DMS79 (cell line): ENCODE results near the gene GTF2E1.
"Not testable (repeated sequence)": the region's sequence is repeated elsewhere in the genome, so short reads cannot be mapped to it uniquely, and the experiment has no call there.

ENCODE experiments used
- DNase-seq: peaks from one replicate; lab custom pipeline; 2025; lab: John Stamatoyannopoulos, UW

The GTF2E1 gene

DNA sequence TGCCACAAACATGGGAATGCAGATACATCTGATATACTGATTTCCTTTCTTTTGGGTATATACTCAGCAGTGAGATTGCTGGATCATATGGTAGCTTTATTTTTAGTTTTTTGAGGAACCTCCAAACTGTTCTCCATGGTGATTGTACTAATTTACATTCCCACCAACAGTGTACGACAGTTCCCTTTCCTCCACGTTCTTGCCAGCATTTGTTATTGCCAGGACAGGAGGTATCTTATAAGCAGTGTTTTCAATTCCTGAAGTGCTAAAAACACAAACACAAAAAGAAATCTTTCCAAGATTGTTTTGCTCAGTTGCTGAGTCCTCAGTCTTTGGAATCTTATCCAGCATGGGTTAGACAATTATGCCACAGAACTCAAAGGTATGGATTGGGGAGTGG is 13.5 kb downstream of the GTF2E1 start:
- no peak for DNase-seq

DNA sequence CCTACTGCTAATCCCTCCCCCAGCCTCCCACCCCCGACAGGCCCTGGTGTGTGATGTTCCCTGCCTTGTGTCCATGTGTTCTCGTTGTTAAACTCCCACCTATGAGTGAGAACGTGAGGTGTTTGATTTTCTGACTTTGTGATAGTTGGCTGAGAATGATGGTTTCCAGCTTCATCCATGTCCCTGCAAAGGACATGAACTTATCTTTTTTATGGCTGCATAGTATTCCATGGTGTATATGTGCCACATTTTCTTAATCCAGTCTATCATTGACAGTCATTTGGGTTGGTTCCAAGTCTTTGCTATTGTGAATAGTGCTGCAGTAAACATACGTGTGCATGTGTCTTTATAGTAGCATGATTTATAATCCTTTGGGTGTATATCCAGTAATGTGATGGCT is 16.0 kb downstream of the GTF2E1 start:
- DNase-seq: not testable (repeated sequence)

DNA sequence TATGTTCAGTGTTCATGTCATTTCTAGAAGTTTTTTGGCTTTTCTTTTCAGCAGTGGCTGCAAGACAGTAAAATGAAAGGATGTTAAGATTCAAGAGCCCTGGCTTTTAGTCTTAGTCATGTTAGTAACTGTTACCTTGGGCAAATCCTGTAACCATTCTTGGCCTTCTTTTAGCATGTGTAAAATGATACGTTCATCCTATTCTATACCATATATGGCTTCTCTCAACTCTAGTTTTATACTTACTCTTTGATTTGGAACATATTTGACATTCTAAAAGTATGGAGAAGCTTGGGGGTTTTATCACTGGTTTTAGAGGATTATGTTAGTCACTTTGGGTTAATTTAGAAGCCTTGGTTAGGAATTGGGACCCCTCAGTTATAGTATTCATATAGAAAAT is 20.1 kb downstream of the GTF2E1 start:
- no peak for DNase-seq

DNA sequence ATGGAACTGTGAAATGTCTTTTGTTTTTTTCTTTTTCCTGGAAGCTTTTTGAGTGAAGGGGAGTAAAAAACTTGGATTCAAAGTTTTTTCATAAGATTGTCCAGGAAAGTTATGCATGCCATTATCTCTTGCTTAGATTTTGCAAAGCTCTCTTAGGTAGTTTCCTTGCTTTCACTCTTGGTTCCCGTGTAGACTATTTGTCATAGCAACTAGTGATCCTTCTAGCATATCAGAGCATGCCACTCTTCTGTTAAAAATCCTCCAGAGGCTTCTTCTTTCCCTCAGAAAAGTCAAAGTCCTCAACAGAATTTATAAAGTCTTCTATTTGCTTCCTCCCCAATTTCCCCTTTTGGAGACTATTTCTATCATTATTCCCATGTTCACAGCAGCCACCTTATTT is 21.1 kb downstream of the GTF2E1 start:
- no peak for DNase-seq

- DNase-seq: no peak
Measured at GRCh38 chr3:120764206-120764605, 21.7 kb downstream of the GTF2E1 start.

GRCh38 chr3:120765830-120766493 is 23.4 kb downstream of the GTF2E1 start:
- no peak for DNase-seq

- DNase-seq: no peak
Measured at GRCh38 chr3:120766576-120766975, 24.0 kb downstream of the GTF2E1 start.

- DNase-seq: no peak
Measured at GRCh38 chr3:120767106-120767505, 24.6 kb downstream of the GTF2E1 start.

- DNase-seq: no peak
Measured at GRCh38 chr3:120769436-120769835, 26.9 kb downstream of the GTF2E1 start.

GRCh38 chr3:120770891-120771290 is 28.3 kb downstream of the GTF2E1 start:
- no peak for DNase-seq

- no peak for DNase-seq
Measured at GRCh38 chr3:120772081-120772480, 29.5 kb downstream of the GTF2E1 start.

DNA sequence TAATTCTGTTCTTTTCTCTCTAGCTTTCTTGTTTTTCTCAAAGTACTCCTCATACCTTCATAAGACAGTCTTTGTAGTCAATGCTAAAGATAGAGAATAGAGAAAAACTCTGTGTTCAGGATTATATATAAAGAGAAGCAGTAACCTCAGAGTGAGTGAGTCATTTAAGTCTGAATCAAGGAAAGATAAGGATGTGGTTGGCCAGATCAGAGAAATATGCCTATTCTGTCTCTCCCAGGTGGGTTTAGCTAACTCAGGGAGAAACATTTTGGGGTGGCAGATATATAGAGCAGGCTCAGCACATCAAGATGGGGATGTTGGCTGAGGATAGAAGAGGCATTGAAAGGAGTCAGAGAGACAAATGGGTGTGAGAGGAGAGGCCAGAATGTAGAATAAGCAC is 31.4 kb downstream of the GTF2E1 start:
- no peak for DNase-seq

- DNase-seq: no peak
Measured at GRCh38 chr3:120775411-120775810, 32.9 kb downstream of the GTF2E1 start.

- DNase-seq: no peak
Measured at GRCh38 chr3:120778776-120779175, 36.2 kb downstream of the GTF2E1 start.

GRCh38 chr3:120780977-120781376 is 38.4 kb downstream of the GTF2E1 start:
- DNase-seq: no peak

- not testable (repeated sequence) for DNase-seq
Measured at GRCh38 chr3:120785832-120786231, 43.3 kb downstream of the GTF2E1 start.

DNA sequence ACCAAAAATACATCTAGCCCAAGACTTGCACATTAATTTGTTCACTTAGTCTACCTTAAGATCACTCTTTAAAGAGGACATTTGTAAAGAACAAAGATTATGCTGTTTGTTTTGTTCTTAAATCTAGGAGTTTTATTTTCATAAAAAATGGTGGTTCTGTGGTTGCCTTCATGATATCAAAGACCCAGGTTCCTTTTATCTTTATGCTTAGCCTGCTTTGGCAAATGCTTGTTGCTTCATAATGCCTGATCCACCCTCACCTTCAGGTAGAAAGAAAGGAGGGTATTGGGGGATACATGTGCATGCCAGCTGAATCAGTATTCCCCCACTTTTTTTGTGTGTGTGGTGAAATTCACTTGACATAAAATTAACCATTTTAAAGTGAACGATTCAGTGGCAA is 48.5 kb downstream of the GTF2E1 start:
- DNase-seq: no peak

DNA sequence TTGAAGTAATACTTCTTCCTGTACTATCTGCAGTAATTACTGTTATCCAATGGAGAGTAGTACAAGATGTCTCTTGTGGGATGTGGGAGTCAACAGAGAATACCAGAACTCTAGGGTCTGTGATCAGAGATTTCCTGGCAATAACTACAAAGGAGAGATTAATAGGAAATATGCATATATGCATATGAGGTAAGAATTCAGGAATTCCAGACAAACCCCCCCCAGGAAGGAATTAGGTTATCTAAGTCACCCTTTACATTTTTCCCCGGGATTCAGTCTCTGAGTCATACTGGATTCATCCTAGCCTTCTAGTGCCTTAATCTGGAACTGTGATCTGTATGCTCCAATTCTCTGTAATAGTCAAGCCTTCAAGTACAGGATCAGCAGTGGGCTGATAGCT is 49.4 kb downstream of the GTF2E1 start:
- no peak for DNase-seq

GRCh38 chr3:120793601-120794000 is 51.1 kb downstream of the GTF2E1 start:
- no peak for DNase-seq

GRCh38 chr3:120795017-120795648 is 52.6 kb downstream of the GTF2E1 start:
- no peak for DNase-seq

- no peak for DNase-seq
Measured at GRCh38 chr3:120795959-120796358, 53.4 kb downstream of the GTF2E1 start.

GRCh38 chr3:120796976-120797375 is 54.4 kb downstream of the GTF2E1 start:
- no peak for DNase-seq

- DNase-seq: no peak
Measured at GRCh38 chr3:120797857-120798256, 55.3 kb downstream of the GTF2E1 start.

- no peak for DNase-seq
Measured at GRCh38 chr3:120798346-120798745, 55.8 kb downstream of the GTF2E1 start.
